Hematopoietic multipotent progenitor cell treated with erythropoietin and hydrocortisone succinate and interleukin-3 and kit ligand, for 15 days (in vitro differentiated cells): ENCODE results near the gene NTNG2.

Experiments
- DNase-seq: peaks from one replicate; pipeline ENCODE4 v3.0.0-alpha.2; 2015; ENCODE audit warnings: low spot score

The NTNG2 gene

GRCh38 chr9:132235894-132236661 lies 74.2 kb downstream of the NTNG2 start:
- DNase-seq = peak; percentile 64

GRCh38 chr9:132236662-132237311 lies 74.9 kb downstream of the NTNG2 start:
- no peak for DNase-seq

- no peak for DNase-seq
Observed at GRCh38 chr9:132237481-132237880, 75.6 kb downstream of the NTNG2 start.

GRCh38 chr9:132238026-132238972 lies 76.4 kb downstream of the NTNG2 start:
- no peak for DNase-seq

- no peak for DNase-seq
Observed at GRCh38 chr9:132238992-132239391, 77.1 kb downstream of the NTNG2 start.

GRCh38 chr9:132239518-132239917 lies 77.7 kb downstream of the NTNG2 start:
- no peak for DNase-seq

- no peak for DNase-seq
Observed at GRCh38 chr9:132239999-132240840, 78.4 kb downstream of the NTNG2 start.

GRCh38 chr9:132240841-132241482 lies 79.1 kb downstream of the NTNG2 start:
- DNase-seq = peak; percentile 87

- DNase-seq = no peak
Observed at GRCh38 chr9:132241483-132241839, 79.6 kb downstream of the NTNG2 start.

- no peak for DNase-seq
Observed at GRCh38 chr9:132241840-132242620, 80.2 kb downstream of the NTNG2 start.

- DNase-seq = no peak
Observed at GRCh38 chr9:132242621-132243155, 80.8 kb downstream of the NTNG2 start.

- DNase-seq = no peak
Observed at GRCh38 chr9:132243156-132244074, 81.6 kb downstream of the NTNG2 start.

- no peak for DNase-seq
Observed at GRCh38 chr9:132244582-132245455, 83.0 kb downstream of the NTNG2 start.

GRCh38 chr9:132245465-132245864 lies 83.6 kb downstream of the NTNG2 start:
- no peak for DNase-seq

- DNase-seq = no peak
Observed at GRCh38 chr9:132247942-132248341, 86.1 kb downstream of the NTNG2 start.

GRCh38 chr9:132249123-132249522 lies 87.3 kb downstream of the NTNG2 start:
- DNase-seq = no peak

GRCh38 chr9:132249690-132250089 lies 87.8 kb downstream of the NTNG2 start:
- no peak for DNase-seq
